Femur (tissue), 1 donor: ENCODE measurements around the gene GALNT5.
A peak's percentile ranks its signal among the peaks of the same experiment; 100 is the strongest.

Experiments
- DNase-seq: peaks from one replicate; pipeline ENCODE4 v3.0.0-alpha.2; 2017

The GALNT5 gene

GRCh38 chr2:157329524-157329923 lies 72.0 kb downstream of the GALNT5 start:
- DNase-seq: no peak

DNA sequence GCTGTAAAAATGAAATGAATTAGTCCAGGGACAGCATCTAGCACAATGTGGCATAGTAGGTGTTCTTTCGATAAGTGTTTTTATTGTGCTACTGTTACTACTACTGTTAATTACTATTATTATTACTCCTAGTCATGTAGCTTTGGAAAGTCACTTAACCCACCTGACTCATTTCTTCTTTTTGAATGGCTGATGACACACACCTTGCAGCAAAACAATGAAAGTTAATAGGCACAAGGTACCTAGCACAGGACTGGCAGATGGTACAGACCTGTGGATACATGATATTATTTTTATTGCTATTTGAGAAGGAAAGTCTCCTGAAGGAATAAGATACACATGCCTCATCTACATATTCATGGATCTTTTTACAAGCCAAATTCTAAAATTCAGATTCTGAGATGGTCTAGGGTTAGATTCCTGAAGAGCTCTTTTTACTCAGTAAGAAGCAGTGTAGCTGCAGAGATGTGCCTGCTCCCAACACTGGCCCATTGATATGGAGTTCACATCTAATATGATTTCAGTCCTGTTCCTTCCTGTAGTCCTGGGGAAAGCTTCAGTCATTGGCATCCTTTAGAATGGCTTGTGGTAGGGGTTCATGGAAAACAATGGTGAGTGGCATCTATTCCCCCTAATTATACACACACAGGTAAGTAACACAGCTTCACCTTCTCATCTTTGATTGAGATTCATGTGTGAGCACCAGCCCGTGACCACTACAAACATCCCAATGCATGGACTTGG lies 76.0 kb downstream of the GALNT5 start:
- no peak for DNase-seq

- no peak for DNase-seq
Observed at GRCh38 chr2:157334335-157334734, 76.8 kb downstream of the GALNT5 start.

DNA sequence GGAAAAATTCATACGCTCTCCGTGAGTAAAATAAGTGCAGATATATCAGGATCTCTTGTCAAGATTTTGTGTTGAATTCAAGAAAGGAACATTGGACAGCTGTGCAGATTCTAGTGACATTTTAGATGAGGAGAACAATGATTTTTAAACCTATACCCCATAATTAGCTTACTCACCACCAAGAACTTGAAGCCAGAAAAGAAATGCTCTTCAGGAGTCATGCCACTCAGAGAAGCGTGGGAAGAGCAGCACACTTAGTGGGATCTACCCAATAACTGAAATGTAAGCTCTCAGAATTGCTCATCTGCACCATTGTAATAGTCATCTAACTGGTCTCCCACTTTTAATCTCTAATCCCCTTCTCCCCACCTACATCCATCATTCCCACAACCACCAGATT lies 77.3 kb downstream of the GALNT5 start:
- no peak for DNase-seq

DNA sequence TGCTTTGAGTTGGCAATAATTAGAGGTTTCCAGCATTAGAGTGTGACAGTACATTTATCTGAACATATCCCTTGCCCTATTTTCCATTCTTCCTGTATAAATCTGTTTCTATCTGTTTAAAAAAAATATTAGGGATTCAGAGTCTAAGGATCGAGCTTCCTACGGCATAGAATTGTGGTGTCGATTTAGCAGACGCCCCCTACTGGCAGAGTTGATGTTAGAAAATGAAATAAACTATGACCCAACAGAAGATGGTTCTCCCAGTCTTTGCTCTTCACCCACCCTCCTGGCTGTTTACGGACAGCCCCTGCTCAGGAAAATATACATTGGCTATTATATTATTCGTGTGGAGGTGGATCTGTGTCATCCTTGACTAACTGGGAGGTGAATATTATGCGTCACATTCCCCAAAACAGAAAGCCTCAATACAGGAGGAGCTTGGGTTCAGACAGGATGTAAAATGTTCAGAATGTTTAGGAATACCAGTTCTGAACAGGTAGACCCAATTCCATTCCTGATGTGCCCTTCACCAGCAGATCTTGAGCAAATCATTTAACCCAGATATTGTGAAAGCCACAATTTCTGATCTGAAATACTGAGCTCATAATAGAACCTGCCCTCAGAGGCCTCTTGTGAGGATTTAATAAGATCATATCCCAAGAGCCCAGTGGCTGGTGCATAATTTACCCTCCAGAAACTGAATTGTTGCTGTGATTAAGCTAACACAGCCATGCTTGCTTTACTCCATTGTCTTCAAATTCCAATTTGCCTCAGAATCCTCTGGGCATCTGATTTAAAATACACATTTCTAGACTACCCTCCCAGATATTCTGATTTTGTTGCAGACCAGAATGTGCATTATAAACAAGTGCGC lies 78.9 kb downstream of the GALNT5 start:
- no peak for DNase-seq

DNA sequence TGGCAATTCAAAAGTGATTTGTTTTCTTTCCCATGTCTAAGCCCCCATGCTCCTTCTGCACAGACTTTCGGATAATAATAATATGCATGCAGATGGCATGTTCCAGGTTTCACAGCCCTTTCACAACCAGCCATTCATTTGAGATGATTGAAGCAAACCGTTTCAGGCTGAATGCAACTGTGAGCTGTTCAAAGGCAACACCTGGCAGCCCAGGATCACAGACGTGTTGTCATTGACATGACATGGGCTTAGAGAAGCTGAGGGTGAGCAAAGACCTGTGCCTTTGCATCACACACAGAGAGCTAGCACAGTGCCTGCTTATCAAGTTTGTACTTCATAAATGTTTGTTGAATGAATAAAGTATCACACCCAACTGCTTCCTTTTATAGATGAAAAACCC lies 80.5 kb downstream of the GALNT5 start:
- no peak for DNase-seq

DNA sequence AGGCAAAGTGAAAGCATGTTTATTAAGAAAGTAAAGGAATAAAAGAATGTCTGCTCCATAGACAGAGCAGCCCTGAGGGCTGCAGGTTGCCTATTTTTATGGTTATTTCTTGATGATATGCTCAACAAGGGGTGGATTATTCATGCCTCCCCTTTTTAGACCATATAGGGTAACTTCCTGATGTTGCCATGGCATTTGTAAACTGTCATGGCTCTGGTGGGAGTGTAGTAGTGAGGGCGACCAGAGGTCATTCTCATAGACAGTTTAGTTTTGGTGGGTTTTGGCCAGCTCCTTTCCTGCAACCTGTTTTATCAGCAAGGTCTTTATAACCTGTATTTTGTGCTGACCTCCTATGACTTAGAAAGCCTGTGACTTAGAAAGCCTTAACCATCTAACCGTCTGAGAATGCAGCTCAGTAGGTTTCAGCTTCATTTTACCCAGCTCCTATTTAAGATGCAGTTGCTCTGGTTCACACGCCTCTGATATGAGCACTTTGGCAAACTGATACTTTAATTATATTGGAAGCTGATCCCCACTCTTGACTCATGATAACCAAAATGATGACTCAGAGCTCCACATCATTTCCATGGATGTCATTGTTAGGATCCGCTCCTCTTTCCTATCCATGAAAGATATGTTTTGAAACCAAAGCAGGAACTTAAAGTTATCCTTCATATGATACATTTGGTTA lies 82.6 kb downstream of the GALNT5 start:
- DNase-seq: no peak

- DNase-seq: peak; percentile 25
Observed at GRCh38 chr2:157341381-157341780, 83.9 kb downstream of the GALNT5 start.

DNA sequence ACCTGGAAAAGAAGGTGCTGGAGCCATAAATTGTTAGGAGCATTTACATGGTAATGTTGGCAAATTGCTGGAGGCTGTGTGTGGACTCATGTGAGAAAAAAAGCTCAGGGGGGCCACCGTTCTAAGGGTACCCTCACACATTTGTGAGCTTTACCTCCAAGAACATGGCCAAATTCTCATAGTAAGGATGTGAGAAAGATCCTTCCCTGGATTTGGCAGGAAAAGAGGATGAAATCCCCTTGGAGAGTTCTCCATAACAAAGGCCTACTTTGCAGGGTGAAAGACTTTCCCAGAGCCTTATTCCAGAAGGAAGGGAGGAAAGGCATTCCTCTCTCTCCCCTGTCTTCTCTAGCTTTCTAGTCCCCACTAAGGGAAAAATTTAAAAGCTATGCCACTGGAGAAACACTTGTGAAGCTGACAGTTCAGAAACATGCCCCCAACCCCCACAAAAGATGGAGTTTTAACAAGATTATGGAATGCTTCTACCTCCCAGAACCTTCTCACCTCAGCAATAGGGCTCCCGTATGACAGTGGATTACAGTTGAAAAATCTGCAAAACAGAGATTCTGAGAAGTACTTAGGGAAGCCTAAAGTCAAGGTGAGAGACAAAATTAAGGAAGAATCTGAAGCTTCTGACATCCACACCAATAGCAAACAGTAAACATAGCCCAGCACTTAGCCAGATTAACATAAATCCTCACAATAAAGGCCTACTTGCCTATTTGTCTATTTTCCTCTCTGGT lies 88.3 kb downstream of the GALNT5 start:
- no peak for DNase-seq

DNA sequence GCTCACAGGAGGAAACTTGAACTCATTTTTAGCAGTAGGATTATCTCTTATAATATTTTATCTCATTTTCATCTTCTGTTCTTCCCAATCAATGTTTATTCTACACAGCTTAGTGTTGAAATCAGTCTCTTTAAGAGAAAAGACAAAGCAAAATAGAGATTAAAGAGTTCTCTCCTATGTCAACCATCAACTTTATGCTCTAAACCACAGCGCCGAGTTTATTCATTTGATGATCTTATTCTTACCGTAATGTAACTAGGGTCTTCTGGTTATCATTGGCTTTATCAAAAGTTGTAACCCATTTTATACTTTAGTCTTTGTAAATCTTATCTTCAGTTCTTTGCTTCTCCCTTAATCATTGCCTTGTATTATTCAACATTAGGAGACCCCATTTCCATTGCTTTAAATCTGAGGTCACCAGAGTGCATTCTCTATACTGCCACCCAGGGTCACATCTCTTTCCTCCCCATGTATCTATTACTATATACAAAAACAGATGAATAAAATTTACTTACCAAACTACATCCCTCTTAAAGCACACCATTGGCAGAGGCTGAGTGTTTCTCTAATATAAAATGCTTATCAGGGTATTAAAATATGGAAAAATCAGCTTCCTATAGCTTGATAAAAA lies 90.9 kb downstream of the GALNT5 start:
- no peak for DNase-seq

- DNase-seq: no peak
Observed at GRCh38 chr2:157349949-157350515, 92.5 kb downstream of the GALNT5 start.

DNA sequence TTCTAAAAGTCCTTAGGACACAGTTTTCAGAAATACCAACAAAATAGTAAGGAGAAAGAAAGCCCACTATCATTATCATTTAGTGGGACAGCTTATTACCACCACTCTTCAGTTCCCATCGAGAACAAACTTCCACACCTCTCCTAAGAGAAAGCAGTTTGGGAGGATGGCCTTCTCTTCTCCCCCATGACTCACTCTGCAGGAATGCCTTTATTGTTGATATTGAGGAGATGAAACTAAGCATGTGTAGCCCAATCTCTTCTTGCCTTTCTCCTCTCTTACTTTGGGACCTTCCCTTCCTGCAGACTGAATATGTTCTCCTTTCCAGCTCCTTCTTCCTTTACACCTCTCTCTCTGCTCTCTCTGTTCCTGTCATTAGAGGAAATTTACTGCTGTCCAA lies 98.1 kb downstream of the GALNT5 start:
- DNase-seq: no peak

- DNase-seq: no peak
Observed at GRCh38 chr2:157359628-157360027, 102.1 kb downstream of the GALNT5 start.

DNA sequence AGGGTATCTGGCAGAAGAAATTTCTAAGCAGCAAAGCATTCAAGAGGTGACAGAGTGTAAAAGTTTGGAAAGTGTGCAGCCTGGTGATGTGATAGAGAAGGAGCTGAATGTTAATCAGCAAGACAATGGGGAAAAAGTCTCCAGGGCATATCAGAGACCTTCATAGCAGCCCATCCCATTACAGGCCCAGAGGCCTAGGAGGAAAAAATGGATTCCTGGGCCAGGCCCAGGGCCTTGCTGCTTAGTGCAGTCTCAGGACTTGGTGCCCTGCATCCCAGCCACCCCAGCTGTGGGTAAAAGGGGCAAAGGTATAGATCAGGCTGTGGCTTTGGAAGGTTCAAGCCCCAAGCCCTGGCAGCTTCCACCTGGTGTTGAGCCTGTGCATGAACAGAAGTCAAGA lies 104.0 kb downstream of the GALNT5 start:
- DNase-seq: no peak

DNA sequence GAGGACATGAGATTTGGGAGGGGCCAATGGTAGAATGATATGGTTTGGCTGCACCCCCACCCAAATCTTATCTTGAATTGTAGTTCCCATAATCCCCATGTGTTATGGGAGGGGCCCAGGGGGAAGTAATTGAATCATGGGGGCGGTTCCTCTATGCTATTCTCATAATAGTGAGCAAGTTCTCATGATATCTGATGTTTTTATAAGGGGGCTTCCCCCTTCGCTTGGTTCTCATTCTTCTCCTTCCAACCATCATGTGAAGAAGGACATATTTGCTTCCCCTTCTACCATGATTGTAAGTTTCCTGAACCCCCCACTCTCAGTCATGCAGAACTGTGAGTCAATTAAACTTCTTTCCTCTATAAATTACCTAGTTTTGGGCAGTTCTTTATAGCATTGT lies 105.1 kb downstream of the GALNT5 start:
- no peak for DNase-seq

DNA sequence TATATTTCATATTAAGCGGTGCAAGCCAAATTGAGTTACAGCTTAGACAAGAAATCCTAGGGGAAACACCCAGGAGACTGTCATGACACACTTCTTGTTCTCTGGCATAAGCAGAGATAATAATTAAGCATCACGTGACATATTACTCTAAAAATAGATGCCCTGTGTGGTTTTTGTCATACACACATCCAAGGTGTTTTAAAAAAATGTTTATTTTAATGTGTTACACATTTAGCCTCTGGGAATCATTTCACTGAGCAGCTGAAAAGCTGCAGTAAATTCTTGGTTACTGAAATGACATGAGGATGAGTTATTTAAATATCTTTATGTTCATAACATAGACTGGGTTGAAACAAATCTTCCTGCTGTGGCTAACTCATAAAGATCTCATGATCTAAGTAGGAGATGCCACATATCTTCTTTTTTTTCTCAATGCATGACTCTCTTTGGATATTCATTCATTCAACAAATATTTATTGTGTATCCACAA lies 106.2 kb downstream of the GALNT5 start:
- no peak for DNase-seq
